ENCODE data around the gene POLR1C.
"Not testable (repeated sequence)": the region's sequence is repeated elsewhere in the genome, so short reads cannot be mapped to it uniquely, and the experiment has no call there.

The POLR1C gene

GRCh38 chr6:43515808-43516207, 1.1 kb upstream of the POLR1C start:
- no peak overlapping the region for H3K27ac Mint-ChIP-seq
- H3K4me3 Mint-ChIP-seq, result no peak overlapping the region
- no peak for ATAC-seq
- no peaks in the 10 kb centered on the region for H3K9me3 Mint-ChIP-seq
- H3K36me3 Mint-ChIP-seq, result peaks cover 31% of the 10 kb centered on the region
- H3K4me1 Mint-ChIP-seq, result peaks cover 17% of the 10 kb centered on the region
- no peaks in the 10 kb centered on the region for H3K27me3 Mint-ChIP-seq

GRCh38 chr6:43516367-43516696, 557 bp upstream of the POLR1C start:
- ATAC-seq, result no peak
- H3K4me3 Mint-ChIP-seq, result no peak overlapping the region
- H3K27me3 Mint-ChIP-seq, result no peaks in the 10 kb centered on the region
- peaks cover 26% of the 10 kb centered on the region for H3K36me3 Mint-ChIP-seq
- no peaks in the 10 kb centered on the region for H3K9me3 Mint-ChIP-seq
- H3K27ac Mint-ChIP-seq, result no peak overlapping the region
- peaks cover 16% of the 10 kb centered on the region for H3K4me1 Mint-ChIP-seq

GRCh38 chr6:43517505-43518357, 842 bp downstream of the POLR1C start:
- H3K36me3 Mint-ChIP-seq, result peaks cover 20% of the 10 kb centered on the region
- no peak overlapping the region for H3K27ac Mint-ChIP-seq
- H3K4me1 Mint-ChIP-seq, result peaks cover 16% of the 10 kb centered on the region
- no peaks in the 10 kb centered on the region for H3K27me3 Mint-ChIP-seq
- no peaks in the 10 kb centered on the region for H3K9me3 Mint-ChIP-seq
- H3K4me3 Mint-ChIP-seq, result no peak overlapping the region
- no peak for ATAC-seq

- Mint-ChIP-seq H3K9me3 (no peaks in the 10 kb centered on the region), H3K27me3 (no peaks in the 10 kb centered on the region), H3K4me1 (peaks cover 13% of the 10 kb centered on the region), H3K27ac (no peak overlapping the region), H3K4me3 (no peak overlapping the region), H3K36me3 (peaks cover 30% of the 10 kb centered on the region)
- ATAC-seq, result no peak
Measured at GRCh38 chr6:43520097-43520496, 3.2 kb downstream of the POLR1C start.

GRCh38 chr6:43521836-43522235, 4.9 kb downstream of the POLR1C start:
- H3K36me3 Mint-ChIP-seq, result peaks cover 41% of the 10 kb centered on the region
- ATAC-seq, result no peak
- no peak overlapping the region for H3K27ac Mint-ChIP-seq
- H3K9me3 Mint-ChIP-seq, result no peaks in the 10 kb centered on the region
- H3K4me3 Mint-ChIP-seq, result no peak overlapping the region
- H3K4me1 Mint-ChIP-seq, result no peaks in the 10 kb centered on the region
- H3K27me3 Mint-ChIP-seq, result no peaks in the 10 kb centered on the region

GRCh38 chr6:43522547-43523261, 5.8 kb downstream of the POLR1C start:
- Mint-ChIP-seq H3K27ac (no peak overlapping the region), H3K36me3 (peaks cover 50% of the 10 kb centered on the region), H3K27me3 (no peaks in the 10 kb centered on the region)

GRCh38 chr6:43523284-43523683, 6.4 kb downstream of the POLR1C start:
- no peaks in the 10 kb centered on the region for H3K27me3 Mint-ChIP-seq
- H3K27ac Mint-ChIP-seq, result no peak overlapping the region
- no peaks in the 10 kb centered on the region for H3K4me1 Mint-ChIP-seq
- H3K36me3 Mint-ChIP-seq, result peaks cover 55% of the 10 kb centered on the region
- no peaks in the 10 kb centered on the region for H3K9me3 Mint-ChIP-seq
- H3K4me3 Mint-ChIP-seq, result no peak overlapping the region
- ATAC-seq, result no peak

More at GRCh38 chr6:43522547-43523261, 5.8 kb downstream of the POLR1C start:
- no peaks in the 10 kb centered on the region for H3K9me3 Mint-ChIP-seq
- H3K4me3 Mint-ChIP-seq, result no peak overlapping the region
- no peaks in the 10 kb centered on the region for H3K4me1 Mint-ChIP-seq
- no peak for ATAC-seq

GRCh38 chr6:43524483-43524961, 7.6 kb downstream of the POLR1C start:
- Mint-ChIP-seq H3K4me1 (no peaks in the 10 kb centered on the region), H3K4me3 (no peak overlapping the region), H3K36me3 (peaks cover 57% of the 10 kb centered on the region), H3K27me3 (no peaks in the 10 kb centered on the region), H3K9me3 (no peaks in the 10 kb centered on the region), H3K27ac (no peak overlapping the region)
- no peak for ATAC-seq

- H3K27ac Mint-ChIP-seq, result no peak overlapping the region
- no peak overlapping the region for H3K4me3 Mint-ChIP-seq
- H3K27me3 Mint-ChIP-seq, result no peaks in the 10 kb centered on the region
- H3K9me3 Mint-ChIP-seq, result no peaks in the 10 kb centered on the region
- peaks cover 45% of the 10 kb centered on the region for H3K36me3 Mint-ChIP-seq
- no peak for ATAC-seq
- no peaks in the 10 kb centered on the region for H3K4me1 Mint-ChIP-seq
Measured at GRCh38 chr6:43532201-43532600, 15.3 kb downstream of the POLR1C start.

GRCh38 chr6:43538986-43539385, 22.1 kb downstream of the POLR1C start:
- H3K27ac Mint-ChIP-seq, ATAC-seq, H3K9me3 Mint-ChIP-seq, H3K4me1 Mint-ChIP-seq, H3K4me3 Mint-ChIP-seq, H3K27me3 Mint-ChIP-seq: not testable (repeated sequence)
- peaks cover 34% of the 10 kb centered on the region for H3K36me3 Mint-ChIP-seq

- not testable (repeated sequence) for H3K4me1 Mint-ChIP-seq, H3K27me3 Mint-ChIP-seq, H3K27ac Mint-ChIP-seq, H3K4me3 Mint-ChIP-seq, ATAC-seq, H3K9me3 Mint-ChIP-seq
- H3K36me3 Mint-ChIP-seq, result peaks cover 34% of the 10 kb centered on the region
Measured at GRCh38 chr6:43539409-43539808, 22.5 kb downstream of the POLR1C start.

- no peak for ATAC-seq
- no peaks in the 10 kb centered on the region for H3K4me1 Mint-ChIP-seq
Measured at GRCh38 chr6:43540507-43540906, 23.6 kb downstream of the POLR1C start.

GRCh38 chr6:43541774-43542471, 25.0 kb downstream of the POLR1C start:
- Mint-ChIP-seq H3K27ac (peak overlapping the region; percentile 51), H3K4me3 (no peak overlapping the region), H3K4me1 (no peaks in the 10 kb centered on the region), H3K27me3 (no peaks in the 10 kb centered on the region), H3K36me3 (peaks cover 51% of the 10 kb centered on the region), H3K9me3 (no peaks in the 10 kb centered on the region)
- peak; percentile 39 for ATAC-seq

More at GRCh38 chr6:43540507-43540906, 23.6 kb downstream of the POLR1C start:
- H3K27me3 Mint-ChIP-seq, result no peaks in the 10 kb centered on the region
- H3K27ac Mint-ChIP-seq, result no peak overlapping the region
- no peak overlapping the region for H3K4me3 Mint-ChIP-seq
- peaks cover 37% of the 10 kb centered on the region for H3K36me3 Mint-ChIP-seq
- H3K9me3 Mint-ChIP-seq, result no peaks in the 10 kb centered on the region

- Mint-ChIP-seq H3K9me3 (no peaks in the 10 kb centered on the region), H3K27ac (no peak overlapping the region), H3K36me3 (peaks cover 55% of the 10 kb centered on the region), H3K27me3 (no peaks in the 10 kb centered on the region), H3K4me1 (no peaks in the 10 kb centered on the region), H3K4me3 (no peak overlapping the region)
- ATAC-seq, result no peak
Measured at GRCh38 chr6:43544461-43544860, 27.6 kb downstream of the POLR1C start.

- Mint-ChIP-seq H3K9me3 (no peaks in the 10 kb centered on the region), H3K27me3 (no peaks in the 10 kb centered on the region), H3K36me3 (peaks cover 57% of the 10 kb centered on the region), H3K4me3 (no peak overlapping the region), H3K4me1 (no peaks in the 10 kb centered on the region), H3K27ac (no peak overlapping the region)
- no peak for ATAC-seq
Measured at GRCh38 chr6:43547222-43547621, 30.3 kb downstream of the POLR1C start.
